ENCODE results near the gene SNAP91. TPM values are rescaled to one million over a fixed set of nuclear protein-coding genes. Genes with fewer than 3 reads are reported as not detected.
"Not testable (repeated sequence)": the region's sequence is repeated elsewhere in the genome, so short reads cannot be mapped to it uniquely, and the experiment has no call there.

Gene SNAP91
- total RNA-seq, 2 donors from 2014 or later = not detected

GRCh38 chr6:83696674-83697073, 12.2 kb downstream of the SNAP91 start:
- H3K36me3 Mint-ChIP-seq = no peaks in the 10 kb centered on the region
- H3K27ac Mint-ChIP-seq = no peak overlapping the region
- H3K9me3 Mint-ChIP-seq = peaks cover 0 to 5% of the 10 kb centered on the region in 2 donors
- no peak for DNase-seq (ENCODE audit: low spot score in 2 of 2)
- ATAC-seq = no peak

GRCh38 chr6:83685481-83685880, 23.4 kb downstream of the SNAP91 start:
- H3K9me3 Mint-ChIP-seq = peaks cover 12 to 16% of the 10 kb centered on the region in 2 donors
- DNase-seq (ENCODE audit: low spot score in 2 of 2) = no peak
- H3K27ac Mint-ChIP-seq = no peak overlapping the region
- no peaks in the 10 kb centered on the region for H3K36me3 Mint-ChIP-seq
- ATAC-seq = no peak

- H3K9me3 Mint-ChIP-seq = peaks cover 5 to 6% of the 10 kb centered on the region in 2 donors
- ATAC-seq (no peak), DNase-seq (ENCODE audit: low spot score in 2 of 2) (no peak)
- no peak overlapping the region for H3K27ac Mint-ChIP-seq
- no peaks in the 10 kb centered on the region for H3K36me3 Mint-ChIP-seq
Observed at GRCh38 chr6:83677791-83678190, 31.1 kb downstream of the SNAP91 start.

GRCh38 chr6:83637953-83638352, 70.9 kb downstream of the SNAP91 start:
- Mint-ChIP-seq H3K9me3 (no peaks in the 10 kb centered on the region), H3K36me3 (no peaks in the 10 kb centered on the region), H3K27ac (no peak overlapping the region)
- ATAC-seq (no peak), DNase-seq (ENCODE audit: low spot score in 2 of 2) (no peak)

- Mint-ChIP-seq H3K36me3 (no peaks in the 10 kb centered on the region), H3K9me3 (peaks cover 0 to 4% of the 10 kb centered on the region in 2 donors), H3K27ac (no peak overlapping the region)
- no peak for DNase-seq (ENCODE audit: low spot score in 2 of 2)
- ATAC-seq = no peak
Observed at GRCh38 chr6:83636800-83637199, 72.1 kb downstream of the SNAP91 start.

GRCh38 chr6:83633609-83634008, 75.3 kb downstream of the SNAP91 start:
- DNase-seq (ENCODE audit: low spot score in 2 of 2) (no peak), ATAC-seq (no peak)
- Mint-ChIP-seq H3K36me3 (peaks cover 0 to 7% of the 10 kb centered on the region in 2 donors), H3K9me3 (peaks cover 8% of the 10 kb centered on the region in 2 donors), H3K27ac (no peak overlapping the region)

GRCh38 chr6:83633149-83633548, 75.8 kb downstream of the SNAP91 start:
- no peak for ATAC-seq
- no peak overlapping the region for H3K27ac Mint-ChIP-seq

GRCh38 chr6:83629908-83630307, 79.0 kb downstream of the SNAP91 start:
- DNase-seq (ENCODE audit: low spot score in 2 of 2); H3K27ac Mint-ChIP-seq; ATAC-seq; H3K36me3 Mint-ChIP-seq: not testable (repeated sequence)
- peaks cover 15% of the 10 kb centered on the region in 2 donors for H3K9me3 Mint-ChIP-seq

More at GRCh38 chr6:83633149-83633548, 75.8 kb downstream of the SNAP91 start:
- Mint-ChIP-seq H3K9me3 (peaks cover 8% of the 10 kb centered on the region in 2 donors), H3K36me3 (peaks cover 0 to 7% of the 10 kb centered on the region in 2 donors)
- no peak for DNase-seq (ENCODE audit: low spot score in 2 of 2)

- no peak for ATAC-seq
Observed at GRCh38 chr6:83615025-83615999, 93.6 kb downstream of the SNAP91 start.

GRCh38 chr6:83613378-83613777, 95.5 kb downstream of the SNAP91 start:
- ATAC-seq (no peak), DNase-seq (ENCODE audit: low spot score in 2 of 2) (no peak)
- no peaks in the 10 kb centered on the region for H3K36me3 Mint-ChIP-seq
- no peak overlapping the region for H3K27ac Mint-ChIP-seq
- H3K9me3 Mint-ChIP-seq = no peaks in the 10 kb centered on the region

More at GRCh38 chr6:83615025-83615999, 93.6 kb downstream of the SNAP91 start:
- Mint-ChIP-seq H3K36me3 (no peaks in the 10 kb centered on the region), H3K9me3 (peaks cover 0 to 2% of the 10 kb centered on the region in 2 donors), H3K27ac (no peak overlapping the region)
- no peak for DNase-seq (ENCODE audit: low spot score in 2 of 2)

GRCh38 chr6:83609248-83609647, 99.7 kb downstream of the SNAP91 start:
- ATAC-seq (no peak), DNase-seq (ENCODE audit: low spot score in 2 of 2) (no peak)
- Mint-ChIP-seq H3K27ac (no peak overlapping the region), H3K36me3 (no peaks in the 10 kb centered on the region), H3K9me3 (no peaks in the 10 kb centered on the region)

- H3K27ac Mint-ChIP-seq = no peak overlapping the region
- no peak for ATAC-seq
- no peak for DNase-seq (ENCODE audit: low spot score in 2 of 2)
- no peaks in the 10 kb centered on the region for H3K9me3 Mint-ChIP-seq
- no peaks in the 10 kb centered on the region for H3K36me3 Mint-ChIP-seq
Observed at GRCh38 chr6:83605517-83605916, 103.4 kb downstream of the SNAP91 start.

- DNase-seq (ENCODE audit: low spot score in 2 of 2) (no peak), ATAC-seq (no peak)
- Mint-ChIP-seq H3K27ac (no peak overlapping the region), H3K36me3 (no peaks in the 10 kb centered on the region), H3K9me3 (no peaks in the 10 kb centered on the region)
Observed at GRCh38 chr6:83603551-83603950, 105.3 kb downstream of the SNAP91 start.

GRCh38 chr6:83601119-83601518, 107.8 kb downstream of the SNAP91 start:
- no peak overlapping the region for H3K27ac Mint-ChIP-seq
- H3K9me3 Mint-ChIP-seq = no peaks in the 10 kb centered on the region
- ATAC-seq (no peak), DNase-seq (ENCODE audit: low spot score in 2 of 2) (no peak)
- no peaks in the 10 kb centered on the region for H3K36me3 Mint-ChIP-seq

GRCh38 chr6:83600459-83600858, 108.4 kb downstream of the SNAP91 start:
- ATAC-seq = no peak
- Mint-ChIP-seq H3K9me3 (no peaks in the 10 kb centered on the region), H3K27ac (no peak overlapping the region), H3K36me3 (no peaks in the 10 kb centered on the region)
- no peak for DNase-seq (ENCODE audit: low spot score in 2 of 2)

- Mint-ChIP-seq H3K9me3 (no peaks in the 10 kb centered on the region), H3K27ac (no peak overlapping the region)
Observed at GRCh38 chr6:83597511-83597910, 111.4 kb downstream of the SNAP91 start.

GRCh38 chr6:83597051-83597450, 111.8 kb downstream of the SNAP91 start:
- ATAC-seq = no peak
- no peak for DNase-seq (ENCODE audit: low spot score in 2 of 2)
- H3K36me3 Mint-ChIP-seq = no peaks in the 10 kb centered on the region
- H3K27ac Mint-ChIP-seq = no peak overlapping the region
- no peaks in the 10 kb centered on the region for H3K9me3 Mint-ChIP-seq

More at GRCh38 chr6:83597511-83597910, 111.4 kb downstream of the SNAP91 start:
- DNase-seq (ENCODE audit: low spot score in 2 of 2) = no peak
- no peaks in the 10 kb centered on the region for H3K36me3 Mint-ChIP-seq
- ATAC-seq = no peak

GRCh38 chr6:83594941-83595340, 114.0 kb downstream of the SNAP91 start:
- Mint-ChIP-seq H3K36me3 (no peaks in the 10 kb centered on the region), H3K27ac (no peak overlapping the region), H3K9me3 (no peaks in the 10 kb centered on the region)
- DNase-seq (ENCODE audit: low spot score in 2 of 2) (no peak), ATAC-seq (no peak)

Measured in activated naive CD4-positive, alpha-beta T cell treated with anti-CD3 and anti-CD28 coated beads, Interleukin-2, amount 50 U/mL, for 72 hours (primary cell).